K562 (cell line): ENCODE measurements around the gene SLX9. TPM values are rescaled to one million over a fixed set of nuclear protein-coding genes. Genes with fewer than 3 reads are reported as not detected.

Experiments
- ATAC-seq: fragments of 200-7000 bp; cut with Tn5 transposase; 3 replicates; pipeline ENCODE4 v1.9.1; 2020; ENCODE audit warnings: moderate library complexity
- BruUV-seq: library from RNA; stranded (reverse); fragments of 400-500 nt; replicated peaks from 2 replicates; lab custom pipeline; 2021; lab: Mats Ljungman, UMichigan
- CTCF ChIA-PET: fragments of 300-600 bp; formaldehyde crosslinking; extraction: SDS; loops from one replicate; lab custom pipeline; 2021; ENCODE audit warnings: low intra/inter-chr PET ratio; lab: Yijun Ruan, JAX
- POLR2A ChIA-PET: fragments of 300-600, 350-650 bp; sonication (Branson Sonifier 250); formaldehyde crosslinking; extraction: SDS; loops from one replicate; lab custom pipeline; 2021; ENCODE audit warnings: antibody characterized with exemption, inconsistent platforms; lab: Yijun Ruan, JAX
- DNase-seq, 4 experiments: peaks; one replicate each; pipeline versions ENCODE4 v3.0.0 to v3.0.0-alpha.2; 2011 to 2018; ENCODE audit warnings: low spot score in 3 of 4, mixed read lengths in 3 of 4; ENCODE audit errors: extremely low read depth in 1 of 4
- FAIRE-seq: peaks from 2 replicates; lab custom pipeline; 2011; peaks lifted over from hg19 to GRCh38; lab: Jason Lieb, UNC
- H2AFZ ChIP-seq: 2 replicates; pipeline ENCODE4 v1.6.0; 2011; ENCODE audit warnings: low read depth, low read length, control low read depth, inconsistent platforms
- H3K27ac ChIP-seq: fragments of 200-600 bp; 3 replicates; pipeline ENCODE4 v1.8.0; 2011; ENCODE audit warnings: low read depth, mild to moderate bottlenecking, control low read depth, inconsistent platforms, low read length, moderate library complexity, mixed read lengths; ENCODE audit errors: extremely low read depth
- H3K27me3 ChIP-seq, 2 experiments: fragments of 300-600 bp in 1 of 2; 2 replicates in 1 of 2; 3 replicates in 1 of 2; pipeline versions ENCODE4 v1.6.0 to v1.8.0; 2011; ENCODE audit warnings: inconsistent platforms in 2 of 2, low read length in 2 of 2, mild to moderate bottlenecking in 1 of 2, mixed read lengths in 1 of 2, moderate library complexity in 1 of 2; ENCODE audit not compliant: control insufficient read depth in 2 of 2, insufficient read depth in 2 of 2
- H3K36me3 ChIP-seq: fragments of 300-600 bp; 3 replicates; pipeline ENCODE4 v1.8.0; 2011; ENCODE audit warnings: mild to moderate bottlenecking, low read length, inconsistent platforms; ENCODE audit not compliant: control insufficient read depth, insufficient read depth
- H3K4me1 ChIP-seq, 2 experiments: fragments of 200-600 bp in 1 of 2; replicated peaks in 1 of 2; 2 replicates in 1 of 2; 3 replicates in 1 of 2; pipeline versions ENCODE4 v1.5.1 to v1.8.0; 2011; ENCODE audit warnings: inconsistent platforms in 2 of 2, low read length in 2 of 2, mild to moderate bottlenecking in 1 of 2, mixed read lengths in 1 of 2, moderate library complexity in 1 of 2; ENCODE audit not compliant: control insufficient read depth in 2 of 2, insufficient read depth in 2 of 2
- H3K4me2 ChIP-seq: 2 replicates; pipeline ENCODE4 v1.6.1; 2011; ENCODE audit warnings: low read length, control low read depth, inconsistent platforms, mixed read lengths; ENCODE audit not compliant: insufficient read depth
- H3K4me3 ChIP-seq: fragments of 200-600 bp; sonication (generic), shearing (Covaris generic); 2 replicates; pipeline ENCODE4 v1.5.1; 2016; ENCODE audit warnings: control low read depth, inconsistent platforms
- H3K79me2 ChIP-seq: fragments of 200-600 bp; 3 replicates; pipeline ENCODE4 v1.8.0; 2011; ENCODE audit warnings: low read length, inconsistent platforms; ENCODE audit not compliant: control insufficient read depth, insufficient read depth
- H3K9ac ChIP-seq, 2 experiments: 2 replicates each; pipeline versions ENCODE4 v1.6.0 to v1.6.1; 2011; ENCODE audit warnings: low read depth in 2 of 2, low read length in 2 of 2, control low read depth in 1 of 2, inconsistent platforms in 1 of 2, mild to moderate bottlenecking in 1 of 2, mixed read lengths in 1 of 2; ENCODE audit not compliant: insufficient read depth in 1 of 2
- H3K9me1 ChIP-seq: one replicate; pipeline ENCODE4 v1.6.0; 2011; ENCODE audit warnings: inconsistent platforms, mild to moderate bottlenecking, low read length, moderate library complexity; ENCODE audit not compliant: control insufficient read depth, insufficient read depth
- H3K9me3 ChIP-seq: replicated peaks from 2 replicates; pipeline ENCODE4 v1.5.1; 2011; ENCODE audit warnings: low read depth, low read length, inconsistent platforms; ENCODE audit not compliant: control insufficient read depth, insufficient read depth
- H4K20me1 ChIP-seq: replicated peaks from 2 replicates; pipeline ENCODE4 v1.6.1; 2011; ENCODE audit warnings: low read length, inconsistent platforms, mixed read lengths; ENCODE audit not compliant: control insufficient read depth, insufficient read depth
- ARNT ChIP-seq, 2 experiments: fragments of 450-650 bp; IDR thresholded peaks; 2 replicates each; pipeline ENCODE4 v1.6.1; 2016; ENCODE audit warnings: mild to moderate bottlenecking in 1 of 2
- CEBPG ChIP-seq, 3 experiments: fragments of 200-800 bp in 1 of 3; sonication (Bioruptor generic) in 1 of 3; sonication (generic) in 1 of 3; formaldehyde crosslinking in 1 of 3; IDR thresholded peaks in 2 of 3; conservative IDR thresholded peaks in 1 of 3; 2 replicates each; pipeline versions ENCODE4 v1.6.1 to v1.8.0; 2016 to 2022; ENCODE audit warnings: missing compliant biosample characterization in 2 of 3, missing genetic modification characterization in 2 of 3, mild to moderate bottlenecking in 1 of 3, missing genetic modification reagents in 1 of 3
- HSF4 ChIP-seq: fragments of 250-450 bp; sonication (Bioruptor Pico); IDR thresholded peaks from 2 replicates; pipeline ENCODE4 v2.1.2; 2022; ENCODE audit warnings: mild to moderate bottlenecking, moderate library complexity, borderline replicate concordance
- MLLT1 ChIP-seq, 2 experiments: fragments of 450-650 bp; IDR thresholded peaks; 2 replicates each; pipeline ENCODE4 v1.6.1; 2016
- POLR2A ChIP-seq: fragments of 450-650 bp; conservative IDR thresholded peaks from 2 replicates; pipeline ENCODE4 v1.6.1; 2016
- SRSF3 ChIP-seq: fragments of 200-400 bp; formaldehyde crosslinking; IDR thresholded peaks from 2 replicates; pipeline ENCODE4 v1.6.1; 2016; ENCODE audit warnings: mild to moderate bottlenecking, low read length, moderate library complexity; ENCODE audit not compliant: insufficient read depth
- TSC22D4 ChIP-seq: fragments of 450-650 bp; IDR thresholded peaks from 2 replicates; pipeline ENCODE4 v1.6.1; 2016; ENCODE audit warnings: missing genetic modification characterization, missing biosample characterization, control low read depth
- ZKSCAN1 ChIP-seq: fragments of 150-350 bp; IDR thresholded peaks from 2 replicates; pipeline ENCODE4 v1.6.1; 2016; ENCODE audit warnings: low read depth, low read length
- ZZZ3 ChIP-seq: fragments of 450-650 bp; IDR thresholded peaks from 2 replicates; pipeline ENCODE4 v1.6.1; 2016; ENCODE audit warnings: antibody characterized with exemption, mild to moderate bottlenecking, moderate library complexity
- WGBS: fragments of 100-300 bp; shearing (Covaris generic); methylation state at CpG from one replicate; pipeline ENCODE4 v1.1.6; 2016; ENCODE audit warnings: low coverage, mixed read lengths; ENCODE audit not compliant: insufficient coverage; ENCODE audit errors: missing lambda C conversion rate; 5-methylcytosine and 5-hydroxymethylcytosine counted together
- in situ Hi-C: fragments of 300-500 bp; cut with MboI; formaldehyde crosslinking; loops from 4 replicates; pipeline ENCODE4 v1.15.0; 2018; ENCODE audit warnings: inconsistent platforms, mixed read lengths
- intact Hi-C: fragments of 100-400 bp; cut with micrococcal nuclease; formaldehyde crosslinking; loops from 2 replicates; pipeline ENCODE4 v1.14.2; 2022
- polyA plus RNA-seq, 8 experiments: library from polyadenylated mRNA; depleted of rRNA in 4 of 8; stranded (reverse) in 5 of 8; unstranded in 3 of 8; fragments of >200 nt; fragmentation: Nextera tagmentation in 2 of 8; fragmentation: Illumina TruSeq in 1 of 8; extraction: Ambion mirVana in 2 of 8; extraction: Trizol in 1 of 8; gene quantifications; 2 replicates each; pipeline versions ENCODE4 v1.2.1 to v1.2.3, GENCODE V29; 2011 to 2014; ENCODE audit warnings: inconsistent platforms in 1 of 8, missing spikeins in 1 of 8
- total RNA-seq, 7 experiments: library from RNA; depleted of rRNA in 6 of 7; stranded (reverse); fragments of >200 nt in 6 of 7; fragmentation: Illumina TruSeq in 2 of 7; extraction: Trizol in 2 of 7; gene quantifications; 2 replicates each; pipeline versions ENCODE4 v1.2.1 to v1.2.3, GENCODE V29; 2011 to 2021; ENCODE audit warnings: low replicate concordance in 1 of 7
- TF ChIP-seq, protein P1 (sequence below): fragments of 250-450 bp; sonication (Bioruptor Pico); IDR thresholded peaks from 2 replicates; pipeline ENCODE4 v1.8.0; 2021; ENCODE audit warnings: moderate library complexity, mild to moderate bottlenecking, inconsistent platforms

SLX9 gene
- total and polyA plus RNA-seq, 9 of the 15 experiments (the other 6 are each of a cell fraction or from before 2014, with no cell fraction given), result 1.2 to 75.5 (median 16.5) TPM

DNA sequence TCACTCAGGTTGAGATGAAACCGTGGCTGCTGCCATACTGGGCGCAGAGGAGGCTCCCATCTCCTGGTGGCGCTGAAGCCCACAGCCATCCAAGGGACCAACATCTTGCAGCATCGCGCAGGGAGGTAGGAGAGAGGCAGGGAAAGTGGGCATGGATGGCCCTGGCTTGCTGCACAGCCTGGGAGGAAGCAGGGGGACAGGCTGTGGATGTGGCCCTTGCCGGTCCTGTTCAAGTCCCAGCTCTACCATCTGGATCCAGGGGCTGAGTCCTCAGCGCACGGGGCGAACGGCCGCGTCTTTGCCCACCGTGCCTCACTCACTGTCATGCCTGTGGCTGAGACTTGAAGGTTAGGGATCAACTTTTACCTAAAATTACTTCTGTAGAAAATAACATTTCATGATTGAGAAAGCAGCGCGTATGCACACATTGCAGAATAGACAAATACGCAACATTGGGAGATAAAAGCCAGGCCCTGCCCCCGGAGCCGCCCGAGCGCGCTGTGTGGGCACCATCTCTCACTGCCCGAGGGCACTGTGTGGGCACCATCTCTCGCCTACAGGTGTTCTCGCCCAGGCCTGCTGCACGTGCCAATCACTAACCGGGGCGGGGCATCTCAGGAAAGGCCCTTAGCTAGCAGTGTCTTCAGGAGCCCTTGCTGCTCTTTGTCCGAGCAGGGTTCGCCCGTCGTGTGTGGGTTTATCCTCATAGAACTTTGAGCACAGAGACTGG, 11.5 kb downstream of the SLX9 start (continued):
- no peak for TF ChIP-seq MLLT1 (IDR thresholded peaks at IDR 0.05)
- TF ChIP-seq ZZZ3, result no peak
- no peak for TF ChIP-seq HSF4 (CRISPR knock-in tag)
- no peak for TF ChIP-seq SRSF3
- peak; percentile 54; the same call in 1 of the 2 replicates for TF ChIP-seq ZKSCAN1
- TF ChIP-seq POLR2A, result 0 out of 2 replicates have a peak, but pooled peaks have one; percentile 19

- TF ChIP-seq TSC22D4 (no peak), CEBPG (CRISPR knock-in tag; IDR thresholded peaks at IDR 0.05) (no peak), CEBPG (tag; conservative IDR thresholded peaks at IDR 0.05 in 1 of 2, IDR thresholded peaks at IDR 0.05 in 1 of 2) (no peak), ARNT (IDR thresholded peaks at IDR 0.05) (no peak)
- TF ChIP-seq, protein P1, sequence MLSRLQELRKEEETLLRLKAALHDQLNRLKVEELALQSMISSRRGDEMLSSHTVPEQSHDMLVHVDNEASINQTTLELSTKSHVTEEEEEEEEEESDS (CRISPR knock-in tag), result no peak
- DNase-seq, result no peak
- Histone ChIP-seq H3K36me3 (peaks cover 89% of the 10 kb centered on the region; the same call in 2 of the 3 replicates), H3K9ac (peak overlapping the region in 1 of 2 experiments; percentile 26; a peak in 1 of 4 replicates), H3K27ac (no peak overlapping the region), H3K4me2 (no peak overlapping the region), H3K4me3 (no peak overlapping the region), H3K9me1 (no peaks in the 10 kb centered on the region), H3K9me3 (no peaks in the 10 kb centered on the region), H3K79me2 (peaks cover 86% of the 10 kb centered on the region), H3K4me1 (peaks cover 0 to 68% of the 10 kb centered on the region in 2 experiments; a peak in 2 of 5 replicates), H3K27me3 (no peaks in the 10 kb centered on the region), H2AFZ (no peak overlapping the region), H4K20me1 (peaks cover 56% of the 10 kb centered on the region)
- WGBS, result 94% methylated on average over 24 of the region's 24 CpGs
- ATAC-seq, result no peak
- intact Hi-C loops, result no loop called here
- no TSS peak for BruUV-seq
- in situ Hi-C loops, result loop anchor here (10.0 to 25.0 kb wide), 2 partner anchors 492 to 885 kb away; no protein-coding TSS in a partner anchor
- FAIRE-seq, result no peak
- CTCF ChIA-PET, result no interaction called here
- POLR2A ChIA-PET, result interaction anchor here (0.5 to 1.0 kb wide), 3 partner anchors 12 to 304 kb away, joined by 3 to 4 read pairs (median 3); partner anchors contain the start of gene SLX9
Observed at GRCh38 chr21:44952116-44952928, 12.5 kb downstream of the SLX9 start.
